Right lobe of liver (tissue), 6 donors: ENCODE data around the gene GFRA1. TPM values are rescaled to one million over a fixed set of nuclear protein-coding genes. Genes with fewer than 3 reads are reported as not detected.

Experiments
- ATAC-seq, 4 donors: fragments of 200-7000 bp; cut with Tn5 transposase; one replicate each; pipeline ENCODE4 v1.9.1; 2020; ENCODE audit warnings: mild to moderate bottlenecking in 4 of 4, moderate library complexity in 4 of 4
- DNase-seq, 3 donors: peaks; one replicate each; pipeline ENCODE4 v3.0.0-alpha.2; 2020
- H3K27ac ChIP-seq, 3 donors: fragments of 200-600 bp; one replicate each; pipeline ENCODE4 v1.8.0; 2022
- H3K27me3 ChIP-seq, 2 donors: fragments of 200-600 bp; one replicate each; pipeline ENCODE4 v1.8.0; 2022
- H3K36me3 ChIP-seq, 4 donors: fragments of 200-600 bp; sonication (generic) in 1 of 4; one replicate each; pipeline versions ENCODE4 v1.5.1 to v1.8.0; 2017 to 2022; ENCODE audit warnings: control low read depth in 1 of 4
- H3K4me1 ChIP-seq, 4 donors: fragments of 200-600 bp; sonication (generic) in 1 of 4; one replicate each; pipeline versions ENCODE4 v1.5.1 to v1.8.0; 2017 to 2022; ENCODE audit warnings: control low read depth in 1 of 4
- H3K4me3 ChIP-seq, 3 donors: fragments of 200-600 bp; one replicate each; pipeline ENCODE4 v1.8.0; 2022
- H3K9me3 ChIP-seq, 4 donors: fragments of 200-600 bp; sonication (generic) in 1 of 4; one replicate each; pipeline versions ENCODE4 v1.5.1 to v1.8.0; 2017 to 2022; ENCODE audit warnings: control low read depth in 1 of 4
- POLR2A ChIP-seq: fragments of 450-650 bp; IDR thresholded peaks from one replicate; pipeline ENCODE4 v1.6.1; 2017; ENCODE audit warnings: antibody characterized with exemption, mild to moderate bottlenecking
- WGBS: methylation state at CpG from one replicate; pipeline ENCODE4 v1.1.6; 2018; ENCODE audit warnings: low coverage, low lambda C conversion rate; ENCODE audit not compliant: insufficient coverage; ENCODE audit errors: missing lambda C conversion rate; 5-methylcytosine and 5-hydroxymethylcytosine counted together
- intact Hi-C, 2 donors: fragments of 100-400 bp; cut with DNase I; formaldehyde crosslinking; loops; one replicate each; pipeline versions ENCODE4 v1.11.2 to v1.14.1; 2022
- total RNA-seq, 6 experiments: library from RNA; depleted of rRNA in 2 of 6; stranded (reverse); fragments of >200 nt in 2 of 6; fragmentation: NEBNext Ultra II Directional in 3 of 6; extraction: Animal tissue kit (Norgen Biotek cat#: 25700) in 3 of 6; gene quantifications; one replicate each; pipeline versions ENCODE4 v1.1.0 to v1.2.4, GENCODE V29; 2016 to 2023
- TF ChIP-seq, protein P1 (sequence below), 4 donors: fragments of 200-600 bp in 3 of 4; fragments of 450-650 bp in 1 of 4; IDR thresholded peaks; one replicate each; pipeline versions ENCODE4 v1.5.1 to v1.8.0; 2016 to 2022; ENCODE audit warnings: antibody characterized with exemption in 4 of 4, mild to moderate bottlenecking in 2 of 4
- donor health status: DM: no; HTN: yes; CAD: no.
- donor health status: DM: no; HTN: no; CAD: no.
- donor health status: DM: no; HTN: no; CAD: no.
- donor health status: DM: no; HTN: yes; CAD: no.
- donor health status: DM: no; HTN: yes; CAD: no.

The GFRA1 gene
- total RNA-seq, 6 experiments from 2014 or later: 17.9 to 67.8 (median 42.8) TPM

DNA sequence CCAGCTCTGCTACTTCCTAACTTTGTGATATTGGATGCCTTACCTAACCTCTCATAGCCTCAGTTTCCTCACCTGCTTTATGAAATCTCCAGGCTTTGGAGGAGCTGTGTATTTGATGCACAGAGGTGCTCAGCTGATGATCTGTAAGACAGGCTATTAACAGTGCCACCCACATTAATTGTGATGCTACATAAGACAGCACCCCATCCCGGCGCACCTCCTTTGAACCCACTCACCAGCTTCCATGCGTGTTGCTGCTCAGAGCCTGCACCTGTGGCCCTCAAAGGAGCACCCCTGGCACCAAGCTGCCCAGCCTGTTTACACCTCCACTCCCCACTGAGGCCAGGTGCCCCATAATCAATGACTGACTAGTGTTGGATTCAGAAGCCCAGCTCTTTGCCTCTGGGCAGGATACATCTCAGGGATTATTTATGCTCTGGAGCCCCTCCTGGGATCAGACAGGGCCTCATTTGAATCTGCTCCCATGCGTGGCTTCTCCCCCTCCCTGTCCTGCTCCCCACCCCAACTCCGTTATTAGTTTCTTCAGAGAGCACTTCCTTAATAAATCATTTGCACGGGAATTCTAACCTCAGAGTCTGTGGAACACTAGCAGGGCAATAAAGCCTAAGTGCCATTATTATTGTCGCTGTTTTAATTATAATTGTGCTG, 87.7 kb downstream of the GFRA1 start:
- Histone ChIP-seq H3K27me3 (no peaks in the 10 kb centered on the region), H3K4me3 (no peak overlapping the region), H3K9me3 (no peaks in the 10 kb centered on the region), H3K36me3 (no peaks in the 10 kb centered on the region), H3K4me1 (peaks cover 0 to 14% (median 6%) of the 10 kb centered on the region in 4 donors), H3K27ac (no peak overlapping the region)
- ATAC-seq (no peak), DNase-seq (no peak)
- TF ChIP-seq, protein P1, sequence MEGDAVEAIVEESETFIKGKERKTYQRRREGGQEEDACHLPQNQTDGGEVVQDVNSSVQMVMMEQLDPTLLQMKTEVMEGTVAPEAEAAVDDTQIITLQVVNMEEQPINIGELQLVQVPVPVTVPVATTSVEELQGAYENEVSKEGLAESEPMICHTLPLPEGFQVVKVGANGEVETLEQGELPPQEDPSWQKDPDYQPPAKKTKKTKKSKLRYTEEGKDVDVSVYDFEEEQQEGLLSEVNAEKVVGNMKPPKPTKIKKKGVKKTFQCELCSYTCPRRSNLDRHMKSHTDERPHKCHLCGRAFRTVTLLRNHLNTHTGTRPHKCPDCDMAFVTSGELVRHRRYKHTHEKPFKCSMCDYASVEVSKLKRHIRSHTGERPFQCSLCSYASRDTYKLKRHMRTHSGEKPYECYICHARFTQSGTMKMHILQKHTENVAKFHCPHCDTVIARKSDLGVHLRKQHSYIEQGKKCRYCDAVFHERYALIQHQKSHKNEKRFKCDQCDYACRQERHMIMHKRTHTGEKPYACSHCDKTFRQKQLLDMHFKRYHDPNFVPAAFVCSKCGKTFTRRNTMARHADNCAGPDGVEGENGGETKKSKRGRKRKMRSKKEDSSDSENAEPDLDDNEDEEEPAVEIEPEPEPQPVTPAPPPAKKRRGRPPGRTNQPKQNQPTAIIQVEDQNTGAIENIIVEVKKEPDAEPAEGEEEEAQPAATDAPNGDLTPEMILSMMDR (IDR thresholded peaks at IDR 0.05): no peak
- no peak for TF ChIP-seq POLR2A
- intact Hi-C loops: no loop called here
- 80% methylated on average over 6 of the region's 7 CpGs for WGBS

DNA sequence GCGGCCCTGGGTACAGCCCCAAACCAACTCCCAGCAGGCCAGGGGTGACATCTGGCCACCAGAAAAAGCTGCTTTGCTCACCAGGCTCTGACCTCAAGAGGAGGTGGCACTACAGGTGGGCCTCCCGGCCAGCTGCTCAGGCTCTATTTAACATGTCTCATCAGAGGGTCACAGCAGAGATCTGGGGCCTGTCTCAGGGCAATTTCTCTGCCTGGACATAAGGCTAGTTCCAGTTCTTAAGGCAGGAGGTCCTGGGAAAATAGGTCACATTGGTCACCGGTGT, 88.6 kb downstream of the GFRA1 start:
- Histone ChIP-seq H3K36me3 (no peaks in the 10 kb centered on the region), H3K27me3 (no peaks in the 10 kb centered on the region), H3K4me1 (peaks cover 0 to 13% (median 6%) of the 10 kb centered on the region in 4 donors), H3K27ac (no peak overlapping the region), H3K4me3 (no peak overlapping the region), H3K9me3 (no peaks in the 10 kb centered on the region)
- intact Hi-C loops: no loop called here
- TF ChIP-seq POLR2A: no peak
- TF ChIP-seq, protein P1 (IDR thresholded peaks at IDR 0.05): no peak
- ATAC-seq: no peak
- WGBS: no CpG with 5 or more reads among the region's 3 CpGs
- no peak for DNase-seq

DNA sequence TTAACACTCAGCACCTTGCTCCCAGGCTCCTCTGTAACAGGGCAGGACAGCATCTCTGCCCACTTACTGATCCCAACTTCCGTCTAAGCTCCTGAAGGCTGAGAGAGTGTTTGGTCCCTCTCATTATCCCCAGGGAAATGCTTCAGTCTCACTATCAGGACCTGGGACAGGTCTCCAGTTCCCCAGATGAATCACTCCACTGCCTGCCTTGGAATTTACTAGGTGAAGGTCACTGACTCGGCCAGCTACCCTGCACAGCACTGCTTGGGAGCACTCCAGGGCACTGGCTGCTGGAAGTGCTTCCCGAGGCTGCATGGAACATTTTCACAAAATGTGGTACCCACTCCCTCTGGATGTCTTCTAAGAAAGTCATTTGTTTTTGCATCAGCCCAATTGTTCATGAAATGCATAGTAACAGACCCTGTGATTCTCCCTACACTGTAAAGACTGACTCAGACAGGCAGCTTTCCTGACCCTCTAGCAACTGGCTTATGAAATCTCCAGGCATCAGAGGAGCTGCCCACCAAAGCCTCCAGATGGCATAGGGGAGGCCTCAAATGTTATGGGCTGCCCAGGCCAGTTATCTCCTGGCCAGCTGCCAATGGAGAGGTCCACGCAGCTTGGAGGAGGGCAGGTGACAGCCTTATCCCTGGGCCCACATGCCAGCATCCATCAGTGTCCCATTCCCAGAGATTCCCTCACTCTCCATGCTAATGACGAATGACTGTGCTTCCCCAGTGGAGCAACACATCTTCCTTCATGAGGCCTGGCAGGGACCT, 89.1 kb downstream of the GFRA1 start:
- H3K4me3 ChIP-seq: no peak overlapping the region
- WGBS: 31% methylated on average over 4 of the region's 5 CpGs

DNA sequence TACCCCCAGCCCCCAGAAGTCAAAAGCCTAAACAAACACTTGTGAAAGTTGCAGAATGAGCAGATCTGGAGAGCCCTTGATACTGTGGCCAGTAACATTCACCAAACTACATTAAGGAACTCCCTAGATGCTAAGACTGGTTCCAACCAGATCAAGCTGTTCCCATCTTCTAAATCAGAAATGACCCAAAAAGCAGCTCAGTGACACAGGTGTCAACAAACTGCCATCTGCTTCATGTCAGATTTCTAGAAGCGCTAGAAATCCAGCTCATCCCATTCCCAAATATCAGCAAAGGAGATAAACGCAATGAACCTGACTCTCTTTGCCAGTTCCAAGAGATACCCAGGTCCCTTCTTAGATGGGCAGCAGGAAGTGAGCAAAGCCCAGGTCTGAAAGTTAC, 90.6 kb downstream of the GFRA1 start:
- H3K4me1 ChIP-seq: peaks cover 0 to 13% (median 6%) of the 10 kb centered on the region in 4 donors
- ATAC-seq: no peak

More for the DNA sequence above, 89.1 kb downstream of the GFRA1 start:
- Histone ChIP-seq H3K9me3 (no peaks in the 10 kb centered on the region), H3K36me3 (no peaks in the 10 kb centered on the region), H3K27ac (no peak overlapping the region), H3K27me3 (no peaks in the 10 kb centered on the region), H3K4me1 (peaks cover 0 to 13% (median 6%) of the 10 kb centered on the region in 4 donors)
- ATAC-seq (peak; percentile 40 to 85 (median 62)), DNase-seq (peak in 2 of 3 donors; percentile 49 to 67)
- intact Hi-C loops: no loop called here
- no peak for TF ChIP-seq POLR2A
- TF ChIP-seq, protein P1 (IDR thresholded peaks at IDR 0.05): no peak

More for the DNA sequence above, 90.6 kb downstream of the GFRA1 start:
- Histone ChIP-seq H3K27ac (no peak overlapping the region), H3K36me3 (no peaks in the 10 kb centered on the region), H3K9me3 (no peaks in the 10 kb centered on the region), H3K4me3 (no peak overlapping the region), H3K27me3 (no peaks in the 10 kb centered on the region)
- DNase-seq: no peak
- TF ChIP-seq, protein P1 (IDR thresholded peaks at IDR 0.05): no peak
- TF ChIP-seq POLR2A: no peak
- 100% methylated on average over 2 of the region's 2 CpGs for WGBS
- intact Hi-C loops: no loop called here
